ENCODE data around the gene URB1. TPM values are rescaled to one million over a fixed set of nuclear protein-coding genes. Genes with fewer than 3 reads are reported as not detected.

Gene URB1
- total and polyA plus RNA-seq, 2 of the 8 experiments (the other 6 are each of a cell fraction or from before 2014, with no cell fraction given) = 8.1 to 28.9 TPM

DNA sequence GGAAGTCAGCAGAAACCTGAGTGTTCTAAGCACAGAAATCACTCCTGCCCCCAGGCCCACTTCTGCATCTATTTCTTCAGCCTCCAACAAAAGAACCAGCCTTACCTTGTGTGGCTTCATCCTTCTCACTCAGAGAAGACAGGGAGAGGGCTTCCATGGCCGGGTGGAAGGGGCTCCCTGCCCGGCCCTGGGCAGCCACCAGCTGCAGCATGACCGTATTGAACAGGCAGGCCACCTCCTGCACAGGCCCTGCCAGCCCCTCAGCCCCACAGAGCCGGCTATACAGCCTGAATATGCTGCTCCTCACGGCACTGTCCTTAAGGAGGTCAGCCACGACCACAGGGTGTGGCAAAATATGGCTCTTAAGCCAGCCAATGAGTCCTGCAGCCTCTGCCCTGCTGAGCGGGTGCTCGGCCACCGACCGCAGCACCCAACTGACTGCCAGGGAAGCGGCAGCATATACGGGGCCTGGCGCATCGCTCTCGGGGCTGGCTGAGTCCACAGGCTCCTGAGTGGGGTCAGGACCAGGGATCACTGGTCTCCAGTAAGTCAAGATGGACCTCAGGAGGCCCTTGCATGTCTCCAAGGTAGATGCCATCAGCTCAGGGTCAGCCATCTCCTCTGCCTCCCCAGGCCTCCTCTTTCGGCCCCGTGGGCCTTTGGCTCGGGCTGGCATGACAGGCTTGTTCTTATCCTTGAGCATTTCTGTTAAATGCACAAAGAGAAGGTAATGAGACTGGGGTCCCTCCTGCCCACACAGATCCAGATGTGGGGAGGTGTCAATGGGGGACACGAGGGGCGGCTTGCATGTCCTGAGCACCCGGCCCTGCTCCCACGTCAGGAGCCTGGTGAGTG is 76.2 kb downstream of the URB1 start (continued):
- TF ChIP-seq SAP30 (IDR thresholded peaks at IDR 0.05; ENCODE audit: insufficient read depth, insufficient replicate concordance, low read length) = no peak
- no peak for TF ChIP-seq TAF1 (IDR thresholded peaks at IDR 0.05; ENCODE audit: low read depth, low read length)
- TF ChIP-seq, protein P1, sequence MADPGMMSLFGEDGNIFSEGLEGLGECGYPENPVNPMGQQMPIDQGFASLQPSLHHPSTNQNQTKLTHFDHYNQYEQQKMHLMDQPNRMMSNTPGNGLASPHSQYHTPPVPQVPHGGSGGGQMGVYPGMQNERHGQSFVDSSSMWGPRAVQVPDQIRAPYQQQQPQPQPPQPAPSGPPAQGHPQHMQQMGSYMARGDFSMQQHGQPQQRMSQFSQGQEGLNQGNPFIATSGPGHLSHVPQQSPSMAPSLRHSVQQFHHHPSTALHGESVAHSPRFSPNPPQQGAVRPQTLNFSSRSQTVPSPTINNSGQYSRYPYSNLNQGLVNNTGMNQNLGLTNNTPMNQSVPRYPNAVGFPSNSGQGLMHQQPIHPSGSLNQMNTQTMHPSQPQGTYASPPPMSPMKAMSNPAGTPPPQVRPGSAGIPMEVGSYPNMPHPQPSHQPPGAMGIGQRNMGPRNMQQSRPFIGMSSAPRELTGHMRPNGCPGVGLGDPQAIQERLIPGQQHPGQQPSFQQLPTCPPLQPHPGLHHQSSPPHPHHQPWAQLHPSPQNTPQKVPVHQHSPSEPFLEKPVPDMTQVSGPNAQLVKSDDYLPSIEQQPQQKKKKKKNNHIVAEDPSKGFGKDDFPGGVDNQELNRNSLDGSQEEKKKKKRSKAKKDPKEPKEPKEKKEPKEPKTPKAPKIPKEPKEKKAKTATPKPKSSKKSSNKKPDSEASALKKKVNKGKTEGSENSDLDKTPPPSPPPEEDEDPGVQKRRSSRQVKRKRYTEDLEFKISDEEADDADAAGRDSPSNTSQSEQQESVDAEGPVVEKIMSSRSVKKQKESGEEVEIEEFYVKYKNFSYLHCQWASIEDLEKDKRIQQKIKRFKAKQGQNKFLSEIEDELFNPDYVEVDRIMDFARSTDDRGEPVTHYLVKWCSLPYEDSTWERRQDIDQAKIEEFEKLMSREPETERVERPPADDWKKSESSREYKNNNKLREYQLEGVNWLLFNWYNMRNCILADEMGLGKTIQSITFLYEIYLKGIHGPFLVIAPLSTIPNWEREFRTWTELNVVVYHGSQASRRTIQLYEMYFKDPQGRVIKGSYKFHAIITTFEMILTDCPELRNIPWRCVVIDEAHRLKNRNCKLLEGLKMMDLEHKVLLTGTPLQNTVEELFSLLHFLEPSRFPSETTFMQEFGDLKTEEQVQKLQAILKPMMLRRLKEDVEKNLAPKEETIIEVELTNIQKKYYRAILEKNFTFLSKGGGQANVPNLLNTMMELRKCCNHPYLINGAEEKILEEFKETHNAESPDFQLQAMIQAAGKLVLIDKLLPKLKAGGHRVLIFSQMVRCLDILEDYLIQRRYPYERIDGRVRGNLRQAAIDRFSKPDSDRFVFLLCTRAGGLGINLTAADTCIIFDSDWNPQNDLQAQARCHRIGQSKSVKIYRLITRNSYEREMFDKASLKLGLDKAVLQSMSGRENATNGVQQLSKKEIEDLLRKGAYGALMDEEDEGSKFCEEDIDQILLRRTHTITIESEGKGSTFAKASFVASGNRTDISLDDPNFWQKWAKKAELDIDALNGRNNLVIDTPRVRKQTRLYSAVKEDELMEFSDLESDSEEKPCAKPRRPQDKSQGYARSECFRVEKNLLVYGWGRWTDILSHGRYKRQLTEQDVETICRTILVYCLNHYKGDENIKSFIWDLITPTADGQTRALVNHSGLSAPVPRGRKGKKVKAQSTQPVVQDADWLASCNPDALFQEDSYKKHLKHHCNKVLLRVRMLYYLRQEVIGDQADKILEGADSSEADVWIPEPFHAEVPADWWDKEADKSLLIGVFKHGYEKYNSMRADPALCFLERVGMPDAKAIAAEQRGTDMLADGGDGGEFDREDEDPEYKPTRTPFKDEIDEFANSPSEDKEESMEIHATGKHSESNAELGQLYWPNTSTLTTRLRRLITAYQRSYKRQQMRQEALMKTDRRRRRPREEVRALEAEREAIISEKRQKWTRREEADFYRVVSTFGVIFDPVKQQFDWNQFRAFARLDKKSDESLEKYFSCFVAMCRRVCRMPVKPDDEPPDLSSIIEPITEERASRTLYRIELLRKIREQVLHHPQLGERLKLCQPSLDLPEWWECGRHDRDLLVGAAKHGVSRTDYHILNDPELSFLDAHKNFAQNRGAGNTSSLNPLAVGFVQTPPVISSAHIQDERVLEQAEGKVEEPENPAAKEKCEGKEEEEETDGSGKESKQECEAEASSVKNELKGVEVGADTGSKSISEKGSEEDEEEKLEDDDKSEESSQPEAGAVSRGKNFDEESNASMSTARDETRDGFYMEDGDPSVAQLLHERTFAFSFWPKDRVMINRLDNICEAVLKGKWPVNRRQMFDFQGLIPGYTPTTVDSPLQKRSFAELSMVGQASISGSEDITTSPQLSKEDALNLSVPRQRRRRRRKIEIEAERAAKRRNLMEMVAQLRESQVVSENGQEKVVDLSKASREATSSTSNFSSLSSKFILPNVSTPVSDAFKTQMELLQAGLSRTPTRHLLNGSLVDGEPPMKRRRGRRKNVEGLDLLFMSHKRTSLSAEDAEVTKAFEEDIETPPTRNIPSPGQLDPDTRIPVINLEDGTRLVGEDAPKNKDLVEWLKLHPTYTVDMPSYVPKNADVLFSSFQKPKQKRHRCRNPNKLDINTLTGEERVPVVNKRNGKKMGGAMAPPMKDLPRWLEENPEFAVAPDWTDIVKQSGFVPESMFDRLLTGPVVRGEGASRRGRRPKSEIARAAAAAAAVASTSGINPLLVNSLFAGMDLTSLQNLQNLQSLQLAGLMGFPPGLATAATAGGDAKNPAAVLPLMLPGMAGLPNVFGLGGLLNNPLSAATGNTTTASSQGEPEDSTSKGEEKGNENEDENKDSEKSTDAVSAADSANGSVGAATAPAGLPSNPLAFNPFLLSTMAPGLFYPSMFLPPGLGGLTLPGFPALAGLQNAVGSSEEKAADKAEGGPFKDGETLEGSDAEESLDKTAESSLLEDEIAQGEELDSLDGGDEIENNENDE (IDR thresholded peaks at IDR 0.05; ENCODE audit: insufficient replicate concordance, low read length) = no peak
- TF ChIP-seq HDAC6 (IDR thresholded peaks at IDR 0.05; ENCODE audit: low read depth, low read length) = no peak
- TF ChIP-seq ZNF274 (IDR thresholded peaks at IDR 0.05; ENCODE audit: borderline replicate concordance, extremely low read depth, low read length) = no peak
- no peak for TF ChIP-seq CBX5 (IDR thresholded peaks at IDR 0.05; ENCODE audit: low read depth, low read length)
- TF ChIP-seq SP2 (IDR thresholded peaks at IDR 0.05; ENCODE audit: low read length) = no peak
- no peak for TF ChIP-seq SIRT6 (IDR thresholded peaks at IDR 0.05; ENCODE audit: low read length)
